NCI-H1694 (cell line): ENCODE results near the gene MAP3K19.
"Not testable (repeated sequence)": the region's sequence is repeated elsewhere in the genome, so short reads cannot be mapped to it uniquely, and the experiment has no call there.

Experiments
- DNase-seq: peaks from one replicate; lab custom pipeline; 2025; lab: John Stamatoyannopoulos, UW

MAP3K19 gene

DNA sequence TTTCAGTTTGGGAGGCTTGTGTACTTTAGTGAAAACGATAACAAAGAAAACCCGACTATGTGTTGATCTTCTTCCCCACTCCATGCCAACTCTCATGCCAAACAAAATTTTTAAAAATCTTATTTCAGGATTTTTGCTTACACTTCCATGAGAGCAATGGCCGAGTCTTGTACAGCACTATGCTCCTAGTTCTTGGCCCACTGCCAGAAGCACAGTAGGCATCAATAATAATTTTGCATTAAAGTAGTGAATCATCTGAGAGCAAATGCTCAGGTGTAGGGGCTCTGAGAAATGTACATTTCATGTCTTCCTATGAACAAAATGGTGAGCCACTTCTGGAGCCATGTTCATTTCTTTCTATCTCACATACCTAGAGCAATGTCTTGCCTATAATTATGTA is 62.2 kb downstream of the MAP3K19 start:
- no peak for DNase-seq

DNA sequence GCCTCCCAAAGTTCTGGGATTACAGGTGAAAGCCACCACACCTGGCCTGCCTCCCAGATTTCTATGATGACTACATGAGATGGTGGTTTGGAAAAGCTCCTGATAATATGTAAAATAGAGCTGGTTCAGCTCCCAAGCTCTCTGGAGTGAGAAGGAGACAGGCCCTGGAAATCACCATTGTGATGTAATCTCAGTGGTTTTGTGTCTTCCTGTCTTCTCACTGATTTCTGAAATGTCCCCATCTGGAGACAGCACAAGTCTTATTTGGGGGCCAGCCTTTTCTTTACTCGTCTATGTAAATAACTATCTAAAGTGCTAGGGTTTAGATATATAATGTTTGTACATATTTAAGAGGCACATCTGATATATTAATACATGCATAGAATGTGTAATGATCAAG is 64.6 kb downstream of the MAP3K19 start:
- DNase-seq, result no peak

DNA sequence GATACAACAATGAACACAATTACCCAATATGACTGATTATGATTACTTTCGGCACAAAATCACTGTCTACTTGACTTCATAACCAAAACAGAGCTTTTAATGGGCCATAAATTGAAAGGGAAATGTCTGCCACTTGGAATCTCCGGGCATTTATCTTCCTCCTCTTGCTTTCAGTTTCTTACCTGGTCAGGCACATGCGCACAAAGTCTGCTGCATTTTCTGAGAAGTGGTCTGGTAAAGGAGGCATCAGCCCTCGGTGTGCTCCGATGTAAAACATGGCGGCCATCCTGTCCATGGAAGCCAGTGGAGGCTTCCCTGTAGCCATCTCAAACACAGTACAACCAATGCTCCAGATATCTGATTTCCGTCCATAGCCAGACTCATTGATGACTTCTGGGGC is 66.6 kb downstream of the MAP3K19 start:
- no peak for DNase-seq

DNA sequence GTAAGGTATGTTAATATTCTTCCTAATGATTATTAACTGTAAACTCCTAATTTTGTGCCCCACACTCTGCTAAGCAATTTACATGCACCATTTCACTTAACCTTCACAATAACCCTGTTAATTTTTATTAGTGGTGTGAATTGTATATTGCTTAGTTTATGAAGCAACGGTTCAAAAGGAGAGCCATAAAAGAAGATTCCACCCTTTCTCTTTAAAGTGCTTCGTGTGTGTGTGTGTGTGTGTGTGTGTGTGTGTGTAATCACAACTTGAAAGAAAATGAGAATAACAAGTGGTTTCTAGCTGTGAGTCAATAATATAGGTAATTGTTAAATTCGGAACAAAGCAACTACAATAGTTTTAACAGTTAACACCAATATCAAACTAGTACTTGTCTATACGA is 68.0 kb downstream of the MAP3K19 start:
- DNase-seq, result no peak

DNA sequence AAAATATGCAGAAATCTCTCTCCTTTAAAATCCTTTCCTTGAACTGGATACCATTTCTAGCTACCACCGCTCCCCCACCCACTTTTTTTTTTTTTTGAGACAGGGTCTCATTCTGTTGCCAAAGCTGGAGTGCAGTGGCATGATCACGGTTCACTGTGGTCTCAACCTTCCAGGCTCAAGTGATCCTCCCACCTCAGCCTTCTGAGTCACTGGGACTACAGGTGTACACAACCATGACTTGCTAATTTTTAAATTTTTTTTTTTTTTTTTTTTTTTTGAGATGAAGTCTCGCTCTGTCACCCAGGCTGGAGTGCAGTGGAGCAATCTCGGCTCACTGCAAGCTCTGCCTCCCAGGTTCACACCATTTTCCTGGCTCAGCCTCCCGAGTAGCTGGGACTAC is 70.1 kb downstream of the MAP3K19 start:
- not testable (repeated sequence) for DNase-seq

DNA sequence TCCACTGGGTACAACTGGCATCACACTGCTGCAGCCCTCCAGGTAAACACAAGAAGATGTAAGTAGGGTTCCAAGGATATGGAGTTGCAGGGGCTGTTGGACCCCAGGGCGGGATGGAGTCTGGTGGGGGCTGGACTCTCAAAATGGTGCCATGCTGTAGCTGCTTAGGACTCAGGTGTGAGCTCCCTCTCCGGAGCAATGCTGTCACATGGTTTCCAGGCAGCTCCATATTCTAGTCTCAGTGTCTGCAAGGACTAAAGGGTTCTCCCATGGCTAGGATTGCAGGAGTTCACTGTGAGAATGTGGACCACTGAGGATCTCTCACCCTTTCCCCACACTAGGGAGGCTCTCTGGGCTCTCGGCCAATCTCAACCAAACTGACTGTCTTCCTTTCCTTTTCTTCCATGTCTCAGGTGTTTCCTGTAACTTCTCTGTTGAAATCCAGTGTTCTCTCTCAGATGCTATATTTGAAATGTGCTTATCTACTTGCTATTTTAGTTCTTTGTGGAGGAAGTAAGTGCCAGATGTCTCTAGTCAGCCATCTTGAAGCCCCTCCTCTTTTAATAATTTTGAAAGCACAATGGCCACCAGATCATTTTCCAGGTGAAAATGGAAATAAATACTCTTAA is 71.1 kb downstream of the MAP3K19 start:
- DNase-seq, result no peak

DNA sequence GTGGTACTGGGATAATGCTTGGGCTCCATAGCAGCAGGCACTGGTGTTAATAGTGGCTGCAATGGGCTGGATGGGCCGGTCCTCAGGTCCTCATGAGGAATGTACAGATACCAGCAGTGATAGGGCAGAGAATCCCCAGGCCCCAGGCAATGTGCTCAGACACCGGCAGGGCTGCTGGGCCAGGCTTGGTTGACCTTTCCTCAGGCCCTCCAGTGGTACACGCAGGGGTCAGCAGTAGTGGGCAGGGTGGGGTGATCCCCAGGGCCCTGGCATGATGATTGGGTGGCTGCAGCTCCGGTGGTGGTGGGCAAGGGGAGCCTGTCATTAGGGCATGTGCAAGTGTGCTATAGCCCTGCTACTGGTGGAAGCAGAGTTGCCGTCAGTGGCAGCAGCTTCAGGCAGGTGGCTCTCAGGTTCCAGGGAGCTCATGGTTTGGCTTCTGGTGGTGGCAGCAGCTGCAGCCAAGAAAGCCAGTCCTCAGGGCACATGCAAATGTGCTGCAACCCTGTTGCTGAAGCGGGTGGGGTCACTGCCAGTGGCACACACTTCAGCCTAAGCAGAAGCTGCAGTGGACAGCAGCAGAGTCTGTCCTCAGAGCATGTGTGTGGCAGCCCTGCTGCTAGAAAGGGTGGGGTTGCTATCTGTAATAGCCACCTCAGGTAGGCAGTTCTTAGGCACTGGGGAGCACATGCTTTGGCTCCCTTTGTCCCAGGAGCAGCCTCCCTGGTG is 71.8 kb downstream of the MAP3K19 start:
- DNase-seq, result no peak

DNA sequence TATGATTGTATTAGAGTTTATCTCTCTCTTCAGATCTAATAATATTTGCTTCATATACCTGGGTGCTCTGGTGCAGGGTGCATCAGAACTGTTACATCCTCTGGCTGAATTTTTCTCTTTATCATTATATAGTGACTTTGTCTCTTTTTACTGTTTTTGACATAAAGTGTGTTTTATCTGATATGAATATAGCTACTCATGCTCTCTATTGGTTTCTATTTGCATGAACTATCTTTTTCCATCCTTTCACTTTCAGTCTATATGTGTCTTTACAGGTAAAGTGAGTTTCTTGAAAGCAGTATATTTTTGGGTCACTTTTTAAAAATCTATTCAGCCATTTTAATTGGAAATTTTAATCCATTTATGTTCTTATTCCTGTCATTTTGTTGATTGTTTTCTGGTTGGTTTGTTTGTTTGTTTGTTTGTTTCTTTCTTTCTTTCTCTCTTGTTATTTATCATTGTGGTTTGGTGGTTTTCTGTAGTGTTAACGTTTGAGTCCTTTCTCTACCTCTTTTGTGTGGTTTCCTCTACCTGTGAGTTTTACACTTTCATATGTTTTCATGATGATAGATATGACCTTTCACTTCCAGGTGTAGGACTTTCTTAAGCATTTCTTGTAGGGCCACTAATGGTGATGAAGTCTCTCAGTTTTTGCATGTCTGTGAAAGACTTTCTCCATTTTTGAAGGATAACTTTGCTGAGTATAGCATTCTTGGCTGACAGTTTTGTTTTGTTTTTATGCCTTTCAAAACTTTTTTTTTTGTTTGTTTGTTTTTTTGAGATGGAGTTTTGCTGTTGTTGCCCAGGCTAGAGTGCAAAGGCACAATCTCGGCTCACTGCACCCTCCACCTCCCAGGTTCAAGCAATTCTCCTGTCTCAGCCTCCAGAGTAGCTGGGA is 73.8 kb downstream of the MAP3K19 start:
- no peak for DNase-seq

DNA sequence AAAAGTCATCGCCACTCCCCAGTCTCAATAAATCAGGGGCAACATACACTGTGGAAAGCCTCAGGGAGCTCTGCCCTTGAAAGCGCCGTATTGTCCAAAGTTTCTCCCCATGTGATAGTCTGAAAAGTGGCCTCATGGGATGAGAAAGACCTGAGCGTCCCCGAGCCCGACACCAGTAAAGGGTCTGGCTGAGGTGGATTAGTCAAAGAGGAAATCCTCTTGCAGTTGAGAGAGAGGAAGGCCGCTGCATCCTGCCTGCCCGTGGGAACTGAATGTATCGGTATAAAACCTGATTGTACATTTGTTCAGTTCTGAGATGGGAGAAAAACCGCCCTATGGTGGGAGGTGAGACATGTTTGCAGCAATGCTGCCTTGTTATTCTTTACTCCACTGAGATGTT is 80.1 kb downstream of the MAP3K19 start:
- DNase-seq, result not testable (repeated sequence)

DNA sequence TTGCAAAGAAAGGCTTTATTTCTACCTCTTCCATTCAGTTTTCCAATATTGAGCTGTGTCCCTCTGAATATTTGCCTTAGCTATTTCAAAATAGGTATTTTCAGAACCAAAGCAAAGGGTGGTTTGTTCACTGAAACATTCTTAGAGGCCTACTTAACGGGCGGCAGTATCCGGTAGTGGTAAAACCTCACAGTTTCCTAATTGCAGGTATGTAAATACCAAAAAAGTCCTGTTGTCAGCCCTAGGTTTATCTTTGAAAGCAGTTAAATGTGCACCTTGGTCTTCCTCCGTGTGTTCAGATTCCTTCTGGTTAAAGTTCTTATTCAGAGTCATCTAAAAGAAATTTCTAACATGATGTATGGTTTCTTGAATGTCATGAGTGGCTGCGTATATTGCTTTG is 89.8 kb downstream of the MAP3K19 start:
- DNase-seq, result no peak

DNA sequence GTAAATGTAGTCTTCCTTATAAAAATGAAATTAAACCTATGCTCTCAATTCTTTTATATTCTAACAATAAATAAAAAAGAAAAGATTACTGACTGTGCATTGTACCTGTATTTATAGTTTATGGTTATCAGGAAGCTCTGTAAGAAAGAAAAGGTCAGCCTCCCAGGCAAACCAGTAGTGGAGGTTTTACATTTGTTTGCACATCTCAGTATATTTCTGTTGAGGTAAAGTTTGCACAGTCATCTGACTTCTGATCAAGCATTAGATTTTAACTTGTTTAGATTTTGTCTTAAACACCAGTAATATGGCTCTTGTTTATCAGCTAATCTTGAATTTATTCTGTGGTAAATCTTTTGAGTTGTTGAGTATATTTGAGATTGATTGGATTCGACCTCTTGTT is 91.5 kb downstream of the MAP3K19 start:
- no peak for DNase-seq

DNA sequence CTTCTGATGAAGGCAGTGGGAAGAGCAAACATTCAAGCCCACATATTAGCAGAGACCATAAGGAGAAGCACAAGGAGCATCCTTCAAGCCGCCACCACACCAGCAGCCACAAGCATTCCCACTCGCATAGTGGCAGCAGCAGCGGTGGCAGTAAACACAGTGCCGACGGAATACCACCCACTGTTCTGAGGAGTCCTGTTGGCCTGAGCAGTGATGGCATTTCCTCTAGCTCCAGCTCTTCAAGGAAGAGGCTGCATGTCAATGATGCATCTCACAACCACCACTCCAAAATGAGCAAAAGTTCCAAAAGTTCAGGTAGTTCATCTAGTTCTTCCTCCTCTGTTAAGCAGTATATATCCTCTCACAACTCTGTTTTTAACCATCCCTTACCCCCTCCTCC is 93.2 kb downstream of the MAP3K19 start:
- DNase-seq, result no peak

DNA sequence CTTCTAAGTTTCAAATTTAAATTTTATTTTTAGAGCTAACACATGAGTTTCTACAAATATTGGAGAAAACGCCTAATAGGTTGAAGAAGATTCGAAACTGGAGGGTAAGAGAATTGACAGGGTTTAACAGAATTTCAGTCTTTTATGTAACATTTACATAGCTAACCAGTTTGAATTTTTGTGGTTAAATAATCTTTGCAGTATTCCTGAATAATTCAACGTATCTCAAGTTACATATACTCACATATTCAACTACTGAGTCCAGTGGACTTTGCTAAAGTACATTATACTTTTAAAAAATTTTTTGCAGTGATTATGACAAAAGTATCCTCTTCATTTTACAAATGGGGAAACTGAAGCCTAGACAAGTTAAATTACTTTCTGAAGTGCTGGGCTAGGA is 94.6 kb downstream of the MAP3K19 start:
- DNase-seq, result no peak

DNA sequence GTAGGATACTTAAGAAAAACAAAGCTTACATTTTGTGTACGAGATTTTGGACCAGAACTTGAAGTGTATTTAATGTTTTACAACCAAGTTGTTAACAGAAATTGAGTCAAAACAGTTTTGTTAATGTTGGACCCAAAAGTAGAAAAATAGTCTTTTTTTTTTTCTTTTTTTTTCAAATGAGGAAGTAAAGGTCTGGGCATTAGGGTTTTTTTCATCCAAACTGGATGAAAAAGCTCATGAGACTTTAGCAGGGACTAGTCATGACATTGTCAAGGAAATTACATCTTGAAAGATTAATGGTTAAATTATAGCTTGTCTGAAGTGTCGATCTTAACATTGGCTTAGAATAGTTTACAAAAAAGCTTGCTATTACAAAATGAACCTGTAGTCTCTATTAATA is 96.4 kb downstream of the MAP3K19 start:
- no peak for DNase-seq

DNA sequence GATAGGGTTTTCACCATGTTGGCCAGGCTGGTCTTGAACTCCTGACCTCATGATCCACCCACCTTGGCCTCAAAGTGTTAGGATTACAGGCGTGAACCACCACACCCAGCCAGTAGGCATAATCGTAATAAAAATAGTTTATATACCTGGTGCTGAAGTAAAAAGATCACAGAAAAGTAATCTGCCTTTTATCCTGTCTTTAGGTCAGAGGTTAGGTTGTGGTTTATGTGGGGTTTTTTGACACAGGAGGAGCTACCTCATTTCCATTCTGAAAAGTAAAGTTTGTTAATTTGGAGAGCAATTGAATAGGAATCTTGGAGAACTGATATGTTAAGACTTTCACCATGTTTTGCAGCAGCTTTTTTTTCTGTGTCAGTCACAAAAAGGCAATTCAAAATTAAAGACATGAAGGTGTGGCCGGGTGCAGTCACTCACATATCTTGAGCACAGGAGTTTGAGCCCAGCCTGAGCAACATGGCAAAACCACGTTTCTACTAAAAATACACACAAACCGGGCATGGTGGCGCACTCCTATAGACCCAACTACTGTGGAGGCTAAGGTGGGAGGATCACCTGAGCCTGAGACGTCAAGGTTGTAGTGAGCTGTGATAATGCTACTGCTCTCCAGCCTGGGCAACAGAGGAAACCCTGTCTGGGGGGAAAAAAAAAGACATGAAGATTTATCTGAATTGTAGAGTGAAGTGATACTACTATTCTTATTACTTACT is 97.1 kb downstream of the MAP3K19 start:
- DNase-seq, result no peak

DNA sequence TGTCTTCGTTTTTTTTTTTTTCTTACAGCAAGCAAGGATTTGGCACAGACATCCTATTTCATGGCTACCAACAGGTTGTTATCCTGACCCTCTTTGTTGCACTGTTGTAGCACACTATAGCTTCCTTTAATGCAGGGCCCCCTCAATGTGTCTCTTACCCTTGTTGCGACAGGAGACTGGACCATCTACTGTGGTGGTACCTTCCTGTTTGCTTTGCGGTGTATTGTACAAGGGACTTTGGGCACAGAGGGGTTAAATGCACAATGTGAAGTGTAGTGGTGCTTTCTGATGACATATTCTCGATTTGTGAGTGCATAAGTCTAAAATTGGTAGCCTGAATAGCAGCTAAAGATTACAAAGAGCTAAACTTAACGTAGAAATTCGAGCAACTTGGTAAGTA is 101.2 kb downstream of the MAP3K19 start:
- DNase-seq, result no peak

DNA sequence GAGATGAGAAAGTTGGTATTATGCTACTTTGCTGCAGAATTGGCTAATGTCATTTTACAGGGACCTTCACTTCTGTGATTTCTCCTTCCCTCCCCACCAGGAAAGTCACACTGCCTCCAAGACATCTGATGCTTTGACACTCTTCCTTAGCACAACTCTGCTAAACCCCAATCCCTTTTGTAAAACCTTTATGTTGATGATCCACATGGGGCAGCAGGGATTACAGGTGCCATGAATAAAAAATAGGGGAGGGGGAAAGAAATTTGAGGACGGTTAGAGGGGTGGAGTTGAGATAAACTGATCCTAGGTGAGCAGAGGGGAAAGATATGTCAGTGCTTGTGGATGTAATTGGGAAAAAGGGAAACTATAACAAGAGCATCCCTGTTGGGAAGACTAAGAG is 102.3 kb downstream of the MAP3K19 start:
- no peak for DNase-seq

DNA sequence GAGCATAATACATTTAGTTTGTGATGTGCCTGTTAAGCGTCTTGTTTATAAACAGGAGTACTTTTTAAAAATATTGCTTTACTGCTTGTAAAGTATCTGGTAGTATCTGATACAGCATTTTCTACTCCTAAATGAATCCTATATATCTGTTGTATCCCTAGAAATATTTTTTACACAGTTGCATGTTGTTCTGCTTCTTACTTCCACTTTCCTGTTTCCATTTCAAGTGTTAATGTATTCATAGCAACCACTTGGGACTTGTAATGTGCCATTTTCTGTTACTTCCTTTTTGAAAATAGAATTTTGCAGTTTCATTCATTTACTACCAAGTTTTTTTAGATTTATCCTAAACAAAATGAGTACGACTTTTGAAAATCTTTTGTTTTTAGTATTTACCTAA is 103.7 kb downstream of the MAP3K19 start:
- DNase-seq, result no peak

DNA sequence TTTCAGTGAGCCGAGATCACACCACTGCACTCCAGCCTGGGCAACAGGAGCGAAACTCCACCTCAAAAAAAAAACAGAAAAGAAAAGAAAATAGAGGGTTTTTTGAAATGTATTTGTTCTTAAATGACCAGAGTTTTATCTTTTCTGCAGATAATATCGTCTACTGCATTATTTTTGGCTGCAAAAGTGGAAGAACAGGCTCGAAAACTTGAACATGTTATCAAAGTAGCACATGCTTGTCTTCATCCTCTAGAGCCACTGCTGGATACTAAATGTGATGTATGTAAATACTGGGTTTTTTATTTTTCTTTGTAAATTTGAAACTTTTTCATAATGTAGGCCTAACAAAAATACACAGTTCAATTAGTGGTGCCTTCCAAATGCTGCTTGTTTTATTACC is 110.6 kb downstream of the MAP3K19 start:
- no peak for DNase-seq

DNA sequence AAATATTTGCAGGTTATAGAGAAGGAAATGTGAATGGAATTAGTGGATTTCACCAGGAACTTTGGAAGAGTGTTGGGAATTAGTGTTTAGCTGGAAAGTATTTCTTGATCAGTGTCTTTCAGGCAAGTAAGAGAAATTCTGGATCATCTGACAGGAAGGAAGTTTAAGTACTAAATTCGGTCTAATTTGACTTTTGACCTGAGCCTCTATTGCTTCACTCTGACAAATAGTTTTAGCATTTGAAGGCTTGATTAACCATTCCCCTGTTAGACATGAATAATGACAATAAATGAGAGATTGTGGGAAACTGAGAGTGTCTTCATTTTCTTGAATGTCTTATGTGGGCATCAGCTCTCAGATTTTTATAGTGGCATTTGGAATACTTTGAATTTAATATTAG is 112.6 kb downstream of the MAP3K19 start:
- DNase-seq, result no peak

DNA sequence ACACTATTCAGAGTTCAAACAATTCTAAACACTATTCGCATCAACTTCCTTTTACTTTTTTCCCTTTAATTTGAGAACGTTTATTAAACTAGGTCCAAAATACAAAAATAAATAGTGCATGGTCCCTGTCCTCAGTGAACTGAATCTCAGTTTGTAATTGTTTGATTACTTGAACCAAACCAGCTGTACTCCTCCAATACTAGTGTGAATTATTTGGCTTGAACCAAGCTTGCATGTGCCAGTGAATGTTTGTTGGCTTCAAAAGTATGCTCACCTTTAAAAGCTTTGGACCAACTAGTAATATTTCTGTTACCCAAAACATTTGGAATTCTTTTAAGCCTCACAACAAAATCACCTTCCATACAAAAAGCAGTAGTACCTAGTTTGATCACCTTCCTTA is 113.1 kb downstream of the MAP3K19 start:
- no peak for DNase-seq

DNA sequence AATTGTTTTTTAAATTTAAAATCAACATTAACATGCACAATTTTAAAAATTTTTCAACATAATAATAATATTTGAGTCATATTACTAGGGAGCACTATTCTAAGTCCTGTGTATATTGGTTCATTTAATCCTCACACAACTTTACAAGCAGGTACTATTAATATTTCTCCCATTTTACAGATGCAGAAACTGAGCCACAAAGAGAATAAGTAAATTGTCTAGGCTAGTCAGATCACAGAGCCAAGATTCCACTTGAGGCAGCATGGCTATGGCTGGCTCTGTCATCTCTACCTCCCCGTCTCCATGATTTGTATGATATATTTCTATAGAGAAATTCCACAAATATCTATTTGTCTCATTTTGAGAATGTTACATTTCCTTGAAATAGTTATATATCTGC is 113.5 kb downstream of the MAP3K19 start:
- DNase-seq, result no peak
